SJSA1 (cell line): ENCODE results near the gene DIP2C. TPM values are rescaled to one million over a fixed set of nuclear protein-coding genes. Genes with fewer than 3 reads are reported as not detected.

Experiments used
- DNase-seq, 2 experiments: peaks; one replicate each; pipeline ENCODE4 v3.0.0-alpha.2; 2015 to 2020; ENCODE audit warnings: low spot score in 2 of 2, low read depth in 1 of 2
- H3K27ac ChIP-seq: fragments of 250-450 bp; sonication (Bioruptor Pico); 2 replicates; pipeline ENCODE4 v1.5.1; 2020; ENCODE audit warnings: mild to moderate bottlenecking, moderate library complexity
- H3K27me3 ChIP-seq: fragments of 250-450 bp; sonication (Bioruptor Pico); replicated peaks from 2 replicates; pipeline ENCODE4 v1.5.1; 2020; ENCODE audit warnings: mild to moderate bottlenecking, moderate library complexity
- H3K36me3 ChIP-seq: fragments of 250-450 bp; sonication (Bioruptor Pico); 2 replicates; pipeline ENCODE4 v1.5.1; 2020; ENCODE audit warnings: mild to moderate bottlenecking
- H3K4me1 ChIP-seq: fragments of 250-450 bp; sonication (Bioruptor Pico); replicated peaks from 2 replicates; pipeline ENCODE4 v1.6.1; 2021; ENCODE audit warnings: mild to moderate bottlenecking
- H3K4me3 ChIP-seq: fragments of 250-450 bp; sonication (Bioruptor Pico); 2 replicates; pipeline ENCODE4 v1.5.1; 2020; ENCODE audit warnings: mild to moderate bottlenecking
- H3K9me3 ChIP-seq: fragments of 250-450 bp; sonication (Bioruptor Pico); replicated peaks from 2 replicates; pipeline ENCODE4 v1.5.1; 2020; ENCODE audit warnings: mild to moderate bottlenecking
- total RNA-seq: library from RNA; depleted of rRNA; stranded (reverse); fragments of >200 nt; shearing (Covaris generic); gene quantifications from 2 replicates; pipeline ENCODE4 v1.2.3, GENCODE V29; 2014

The DIP2C gene
- total RNA-seq, 1 experiment from 2014 or later, result 17.5 TPM

DNA sequence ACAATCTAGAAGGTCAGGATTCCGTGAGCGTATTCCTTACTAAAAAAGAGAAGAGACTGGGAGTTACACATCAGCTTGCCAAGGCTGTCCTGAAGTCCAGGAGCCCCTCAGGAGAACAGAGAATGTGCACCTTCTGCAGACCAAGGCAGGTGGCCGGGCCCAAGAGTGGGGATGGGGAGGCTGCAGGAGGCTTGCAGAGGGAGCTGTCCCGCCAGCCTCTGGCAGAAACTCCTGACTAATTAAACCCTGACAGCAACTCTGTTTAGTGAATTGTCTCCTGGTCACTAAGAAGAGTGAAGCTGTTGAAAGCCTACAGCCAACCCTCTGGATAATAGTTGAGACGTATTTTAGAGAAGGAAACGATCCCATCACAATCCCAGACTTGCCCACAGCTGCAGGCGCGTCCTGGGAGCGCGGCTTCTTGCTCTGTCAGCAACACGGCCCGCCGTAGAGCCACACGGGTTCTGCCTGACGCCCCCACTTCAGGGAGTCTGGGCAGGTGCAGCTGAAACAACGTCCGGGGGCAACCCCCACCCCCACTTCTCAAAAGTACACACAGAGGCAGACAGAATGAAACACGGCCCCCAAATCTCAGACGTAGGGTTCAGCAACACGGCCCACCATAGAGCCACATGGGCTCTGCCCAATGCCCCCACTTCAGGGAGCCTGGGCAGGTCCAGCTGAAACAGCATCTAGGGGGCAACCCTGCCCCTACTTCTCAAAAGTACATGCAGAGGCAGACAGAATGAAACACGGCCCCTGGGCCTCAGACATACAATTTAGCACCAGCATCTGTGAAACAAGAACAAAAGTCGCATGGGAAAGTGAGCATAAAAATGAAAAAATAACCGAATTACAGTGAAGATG is 45.2 kb downstream of the DIP2C start:
- 0 out of 2 replicates have a peak, but pooled peaks cover 3% of the 10 kb centered on the region for H3K36me3 ChIP-seq
- peaks cover under 1% of the 10 kb centered on the region for H3K4me1 ChIP-seq
- H3K9me3 ChIP-seq, result peaks cover 7% of the 10 kb centered on the region
- no peak overlapping the region for H3K27ac ChIP-seq
- no peak for DNase-seq
- no peak overlapping the region for H3K4me3 ChIP-seq
- H3K27me3 ChIP-seq, result no peaks in the 10 kb centered on the region

DNA sequence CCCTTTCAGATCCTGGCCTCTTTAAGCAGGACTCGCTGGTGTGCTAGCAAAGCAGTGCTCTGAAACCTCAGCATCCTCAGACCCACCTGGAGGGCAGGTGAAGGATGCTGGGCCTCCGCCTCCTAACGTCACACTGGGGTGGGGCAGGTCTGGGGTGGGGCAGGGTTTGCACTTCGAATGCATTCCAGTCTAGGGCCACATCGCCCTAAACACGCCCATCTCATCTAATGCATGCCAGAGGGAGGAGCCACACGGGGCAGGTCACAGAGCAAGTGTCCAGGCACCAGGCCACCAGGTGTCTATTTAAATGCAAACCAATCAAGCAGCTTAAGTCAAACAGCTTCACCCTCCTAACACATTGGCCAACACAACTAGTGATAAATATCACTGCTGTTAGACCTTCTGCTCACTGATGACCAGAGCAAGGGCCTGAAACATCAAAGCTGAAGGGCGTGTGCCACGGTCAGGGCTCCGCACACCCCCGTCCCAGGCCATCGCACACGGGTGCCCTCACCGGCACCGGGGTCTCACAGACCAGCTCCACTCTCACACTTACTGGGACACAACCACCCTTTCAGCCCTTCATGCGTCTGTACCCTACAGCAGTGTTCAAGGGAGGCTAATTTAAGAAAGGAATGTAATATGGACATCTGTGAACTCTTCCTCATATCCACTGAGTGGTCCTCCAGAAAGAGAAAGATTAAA is 47.1 kb downstream of the DIP2C start:
- Histone ChIP-seq H3K36me3 (0 out of 2 replicates have a peak, but pooled peaks cover 3% of the 10 kb centered on the region), H3K27ac (no peak overlapping the region), H3K9me3 (peaks cover 7% of the 10 kb centered on the region), H3K27me3 (no peaks in the 10 kb centered on the region), H3K4me1 (no peaks in the 10 kb centered on the region), H3K4me3 (no peak overlapping the region)
- no peak for DNase-seq

- Histone ChIP-seq H3K4me3 (no peak overlapping the region), H3K27me3 (no peaks in the 10 kb centered on the region), H3K27ac (no peak overlapping the region), H3K4me1 (no peaks in the 10 kb centered on the region), H3K9me3 (peaks cover 7% of the 10 kb centered on the region), H3K36me3 (0 out of 2 replicates have a peak, but pooled peaks cover 3% of the 10 kb centered on the region)
- no peak for DNase-seq
Observed at GRCh38 chr10:641149-642010, 48.1 kb downstream of the DIP2C start.

DNA sequence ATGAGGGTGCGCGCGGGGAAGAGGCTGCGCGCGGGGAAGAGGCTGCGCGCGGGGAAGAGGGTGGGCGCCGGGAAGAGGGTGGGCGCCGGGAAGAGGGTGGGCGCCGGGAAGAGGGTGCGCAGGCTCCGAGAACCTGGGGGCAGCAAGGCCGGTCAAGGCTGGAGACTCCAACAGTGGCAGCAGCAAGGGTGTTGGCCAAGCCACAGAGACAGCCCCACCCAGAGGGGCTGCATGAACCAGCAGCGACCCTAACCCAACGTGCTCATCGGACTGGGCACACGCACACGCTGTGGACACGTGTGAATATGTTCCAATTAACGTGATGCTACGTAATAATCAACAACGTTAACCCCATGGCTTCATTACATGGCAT is 48.8 kb downstream of the DIP2C start:
- Histone ChIP-seq H3K27me3 (no peaks in the 10 kb centered on the region), H3K9me3 (peaks cover 7% of the 10 kb centered on the region), H3K36me3 (0 out of 2 replicates have a peak, but pooled peaks cover 3% of the 10 kb centered on the region), H3K4me1 (no peaks in the 10 kb centered on the region), H3K4me3 (no peak overlapping the region), H3K27ac (no peak overlapping the region)
- DNase-seq, result no peak

DNA sequence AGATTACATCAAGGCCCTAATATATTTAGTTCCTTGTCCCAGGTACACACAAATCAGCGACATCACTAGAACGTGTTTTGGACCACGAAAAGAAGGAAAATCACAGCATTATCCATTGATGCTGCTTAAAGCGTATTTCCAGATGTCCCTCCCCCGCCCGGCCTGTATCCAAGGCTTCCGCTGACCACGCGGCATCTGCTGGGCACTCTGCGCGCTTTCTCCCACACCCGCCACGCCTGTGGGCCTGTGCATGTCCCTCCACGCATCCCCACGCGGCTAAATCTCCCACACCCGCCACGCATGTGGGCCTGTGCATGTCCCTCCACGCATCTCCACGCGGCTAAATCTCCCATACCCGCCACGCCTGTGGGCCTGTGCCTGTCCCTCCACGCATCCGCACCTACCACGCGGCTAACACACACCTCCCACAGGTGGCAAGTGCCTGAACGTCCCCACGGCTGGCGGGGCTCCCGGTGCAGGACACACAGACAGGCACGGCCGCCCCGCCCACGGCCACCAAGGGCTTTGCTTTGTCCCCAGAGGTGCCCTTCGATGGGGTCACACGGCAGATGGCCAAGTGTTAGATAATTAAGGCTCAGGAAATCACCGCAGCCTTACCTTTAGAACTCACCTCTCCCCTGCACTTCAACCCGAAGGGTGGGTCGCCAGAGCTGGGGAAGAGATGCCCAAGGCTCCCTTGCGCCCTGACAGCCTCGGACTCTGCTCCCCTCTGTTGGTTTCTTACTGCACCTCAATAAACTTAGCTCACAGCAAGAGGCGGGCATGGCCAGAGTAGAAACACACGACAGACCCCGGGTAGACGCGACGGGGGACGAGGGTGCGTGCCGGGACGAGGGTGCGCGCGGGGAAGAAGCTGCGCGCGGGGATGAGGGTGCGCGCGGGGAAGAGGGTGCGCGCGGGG is 49.5 kb downstream of the DIP2C start:
- Histone ChIP-seq H3K27me3 (no peaks in the 10 kb centered on the region), H3K9me3 (peaks cover 5% of the 10 kb centered on the region), H3K27ac (no peak overlapping the region), H3K4me3 (no peak overlapping the region), H3K4me1 (no peaks in the 10 kb centered on the region), H3K36me3 (0 out of 2 replicates have a peak, but pooled peaks cover 3% of the 10 kb centered on the region)
- DNase-seq, result no peak

DNA sequence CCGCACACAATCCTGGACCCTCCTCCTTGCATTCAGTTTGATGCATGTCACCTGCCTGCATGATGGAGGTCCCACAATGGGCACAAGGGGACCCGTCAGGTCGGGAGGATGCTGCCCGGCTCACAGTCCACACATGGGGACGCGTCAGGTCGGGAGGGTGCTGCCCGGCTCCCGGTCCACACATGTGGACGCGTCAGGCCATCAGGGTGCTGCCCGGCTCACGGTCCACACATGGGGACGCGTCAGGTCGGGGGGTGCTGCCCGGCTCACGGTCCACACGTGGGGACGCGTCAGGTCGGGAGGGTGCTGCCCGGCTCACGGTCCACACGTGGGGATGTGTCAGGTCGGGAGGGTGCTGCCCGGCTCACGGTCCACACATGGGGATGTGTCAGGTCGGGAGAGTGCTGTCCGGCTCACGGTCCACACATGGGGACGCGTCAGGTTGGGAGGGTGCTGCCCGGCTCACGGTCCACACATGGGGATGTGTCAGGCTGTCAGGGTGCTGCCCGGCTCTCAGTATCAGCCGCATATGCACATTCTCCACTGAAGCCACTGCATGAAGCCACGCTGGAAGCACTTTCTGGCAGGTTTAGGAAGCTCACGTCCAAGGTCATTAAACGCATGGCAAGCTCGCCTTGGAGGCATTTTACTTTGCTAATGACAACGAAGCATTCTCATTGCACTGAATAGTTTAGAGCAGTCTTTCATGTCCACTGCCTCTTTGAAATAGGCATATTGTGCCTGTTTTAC is 50.3 kb downstream of the DIP2C start:
- Histone ChIP-seq H3K4me1 (no peaks in the 10 kb centered on the region), H3K9me3 (no peaks in the 10 kb centered on the region), H3K27me3 (no peaks in the 10 kb centered on the region), H3K27ac (no peak overlapping the region), H3K4me3 (no peak overlapping the region), H3K36me3 (0 out of 2 replicates have a peak, but pooled peaks cover 3% of the 10 kb centered on the region)
- no peak for DNase-seq

- Histone ChIP-seq H3K9me3 (no peaks in the 10 kb centered on the region), H3K36me3 (0 out of 2 replicates have a peak, but pooled peaks cover 3% of the 10 kb centered on the region), H3K27me3 (no peaks in the 10 kb centered on the region), H3K4me3 (no peak overlapping the region), H3K4me1 (no peaks in the 10 kb centered on the region), H3K27ac (no peak overlapping the region)
- no peak for DNase-seq
Observed at GRCh38 chr10:637771-638195, 51.7 kb downstream of the DIP2C start.

DNA sequence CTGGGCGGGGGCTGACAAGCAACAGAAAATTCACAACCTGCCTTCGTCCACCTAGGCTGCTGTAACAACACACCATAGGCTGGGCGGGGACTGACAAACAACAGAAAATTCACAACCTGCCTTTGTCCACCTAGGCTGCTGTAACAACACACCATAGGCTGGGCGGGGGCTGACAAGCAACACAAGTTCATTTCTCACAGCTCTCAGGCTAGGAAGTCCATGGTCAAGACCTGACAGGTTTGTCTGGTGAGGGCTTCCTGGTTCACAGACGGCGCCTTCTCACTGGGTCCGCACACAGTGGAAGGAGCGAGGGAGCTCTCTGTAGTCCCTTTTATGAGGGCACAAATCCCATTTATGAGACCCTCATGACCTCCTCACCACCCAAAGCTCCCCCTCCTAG is 52.2 kb downstream of the DIP2C start:
- H3K9me3 ChIP-seq, result no peaks in the 10 kb centered on the region
- H3K27me3 ChIP-seq, result no peaks in the 10 kb centered on the region
- DNase-seq, result no peak
- no peak overlapping the region for H3K4me3 ChIP-seq
- H3K36me3 ChIP-seq, result 0 out of 2 replicates have a peak, but pooled peaks cover 3% of the 10 kb centered on the region
- H3K4me1 ChIP-seq, result no peaks in the 10 kb centered on the region
- no peak overlapping the region for H3K27ac ChIP-seq

DNA sequence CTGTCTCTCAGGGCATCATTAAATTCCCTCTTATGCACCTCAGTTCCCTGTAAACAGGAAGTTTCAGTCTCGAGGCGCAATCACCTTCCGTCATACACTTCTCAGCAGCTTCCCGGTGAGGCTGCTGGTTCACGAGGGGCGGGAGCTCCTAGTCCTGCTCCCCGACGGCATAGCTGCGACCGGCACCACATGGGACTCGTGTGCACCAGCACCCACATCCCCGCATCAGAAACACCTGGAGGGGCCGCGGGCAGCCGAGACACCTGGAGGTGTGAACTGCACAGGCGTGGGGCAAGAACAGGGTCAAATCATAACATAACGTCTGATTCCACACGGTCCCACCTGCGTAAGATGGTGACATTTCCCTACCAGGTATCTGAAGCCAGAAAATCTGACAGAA is 52.7 kb downstream of the DIP2C start:
- no peaks in the 10 kb centered on the region for H3K4me1 ChIP-seq
- H3K27ac ChIP-seq, result no peak overlapping the region
- H3K4me3 ChIP-seq, result no peak overlapping the region
- H3K27me3 ChIP-seq, result no peaks in the 10 kb centered on the region
- H3K9me3 ChIP-seq, result no peaks in the 10 kb centered on the region
- no peak for DNase-seq
- 0 out of 2 replicates have a peak, but pooled peaks cover 3% of the 10 kb centered on the region for H3K36me3 ChIP-seq

DNA sequence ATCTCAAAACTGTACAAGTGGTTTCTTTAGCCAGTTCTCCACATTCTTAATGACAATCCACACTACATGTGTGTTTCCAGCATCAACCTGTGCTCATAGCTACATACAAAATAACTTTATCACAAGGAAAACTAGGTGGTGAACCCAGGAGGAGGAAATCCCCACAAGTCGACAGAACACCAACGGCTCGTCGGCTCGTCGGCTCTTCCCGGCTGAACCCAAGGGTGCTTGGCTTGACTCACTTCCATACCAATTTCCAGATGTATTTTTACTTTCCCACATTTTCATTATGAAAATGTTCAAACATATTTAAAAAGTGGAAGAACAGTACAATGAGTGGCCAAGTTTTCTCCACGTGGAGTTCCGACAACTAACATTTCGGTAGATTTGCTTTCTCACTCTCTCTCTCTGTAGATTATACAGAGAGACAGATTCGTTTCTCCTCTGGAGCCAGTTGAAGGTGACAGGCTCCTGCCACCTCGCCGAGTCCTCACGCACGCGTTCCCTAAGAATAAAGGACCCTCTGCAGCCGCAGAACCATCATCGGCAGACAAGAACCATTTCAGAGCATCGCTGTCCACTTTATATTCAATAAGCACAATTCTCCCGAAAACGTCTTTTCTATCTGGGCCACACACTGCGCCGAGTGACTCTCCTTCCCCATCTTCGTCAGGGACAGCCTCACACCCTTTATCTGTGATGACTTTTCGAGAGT is 53.3 kb downstream of the DIP2C start:
- no peaks in the 10 kb centered on the region for H3K9me3 ChIP-seq
- H3K4me3 ChIP-seq, result no peak overlapping the region
- H3K27ac ChIP-seq, result no peak overlapping the region
- DNase-seq, result no peak
- no peaks in the 10 kb centered on the region for H3K27me3 ChIP-seq
- H3K36me3 ChIP-seq, result 0 out of 2 replicates have a peak, but pooled peaks cover 3% of the 10 kb centered on the region
- no peaks in the 10 kb centered on the region for H3K4me1 ChIP-seq

DNA sequence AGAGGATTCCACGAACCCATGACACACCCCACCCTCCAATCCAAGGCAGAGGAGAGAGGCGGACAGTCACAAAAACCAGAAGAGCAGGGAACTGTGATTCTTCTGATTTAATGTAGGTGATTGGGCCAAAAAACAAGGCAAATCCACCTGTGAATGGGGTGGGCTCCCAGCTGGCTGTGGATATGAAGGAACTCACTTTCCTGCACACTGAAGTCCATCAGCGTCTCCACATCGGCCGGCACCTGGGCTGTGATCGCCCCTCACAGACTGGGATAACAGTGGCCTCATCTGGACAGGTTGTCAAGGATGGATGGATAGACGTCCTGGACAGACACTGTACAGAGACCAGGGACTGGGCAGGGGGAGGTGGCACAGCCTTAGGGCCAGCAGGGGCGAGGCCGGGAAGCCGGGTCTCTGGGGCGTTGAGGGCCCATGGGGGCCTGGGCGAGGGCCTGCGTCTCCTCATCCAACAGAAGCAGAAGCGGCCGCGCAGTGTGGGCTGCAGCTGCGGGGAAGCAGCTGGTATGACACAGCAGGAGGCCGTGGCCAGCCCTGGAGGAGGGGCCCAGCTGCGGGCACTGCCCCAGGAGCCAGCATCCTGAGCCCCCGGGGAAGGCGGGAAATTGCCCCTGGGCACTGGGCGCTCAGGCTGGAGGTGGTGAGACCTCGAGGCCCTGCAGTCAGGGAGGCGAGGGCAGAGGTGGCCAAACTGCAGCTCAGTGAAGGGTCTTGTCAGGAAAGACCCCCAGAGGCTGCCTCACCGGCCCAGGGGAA is 54.2 kb downstream of the DIP2C start:
- no peaks in the 10 kb centered on the region for H3K9me3 ChIP-seq
- DNase-seq, result no peak
- H3K4me3 ChIP-seq, result no peak overlapping the region
- no peaks in the 10 kb centered on the region for H3K27me3 ChIP-seq
- H3K36me3 ChIP-seq, result peaks cover 6% of the 10 kb centered on the region; the same call in 1 of the 2 replicates
- no peaks in the 10 kb centered on the region for H3K4me1 ChIP-seq
- H3K27ac ChIP-seq, result no peak overlapping the region
